BE2C (cell line): ENCODE measurements around the gene ABCC5.
"Not testable (repeated sequence)": the region's sequence is repeated elsewhere in the genome, so short reads cannot be mapped to it uniquely, and the experiment has no call there.

ENCODE experiments used
- DNase-seq: peaks from one replicate; pipeline ENCODE4 v3.0.0-alpha.2; 2020
- H3K27me3 ChIP-seq: fragments of 250-450 bp; sonication (Bioruptor Pico); 2 replicates; pipeline ENCODE4 v1.5.1; 2020; ENCODE audit warnings: mild to moderate bottlenecking
- H3K36me3 ChIP-seq: fragments of 250-450 bp; sonication (Bioruptor Pico); 2 replicates; pipeline ENCODE4 v1.5.1; 2020; ENCODE audit warnings: mild to moderate bottlenecking
- H3K4me1 ChIP-seq: fragments of 250-450 bp; sonication (Bioruptor Pico); 2 replicates; pipeline ENCODE4 v1.5.1; 2020
- H3K4me3 ChIP-seq: 2 replicates; pipeline ENCODE4 v1.5.1; 2011; ENCODE audit warnings: low read depth, low read length
- H3K9me3 ChIP-seq: fragments of 250-450 bp; sonication (Bioruptor Pico); 2 replicates; pipeline ENCODE4 v1.5.1; 2020
- TF ChIP-seq, protein P1 (sequence below): IDR thresholded peaks from 2 replicates; pipeline ENCODE4 v1.5.1; 2012; ENCODE audit warnings: mild to moderate bottlenecking, low read depth, low read length

ABCC5 gene

GRCh38 chr3:183883291-183884096, 134.2 kb downstream of the ABCC5 start:
- no peak for DNase-seq

DNA sequence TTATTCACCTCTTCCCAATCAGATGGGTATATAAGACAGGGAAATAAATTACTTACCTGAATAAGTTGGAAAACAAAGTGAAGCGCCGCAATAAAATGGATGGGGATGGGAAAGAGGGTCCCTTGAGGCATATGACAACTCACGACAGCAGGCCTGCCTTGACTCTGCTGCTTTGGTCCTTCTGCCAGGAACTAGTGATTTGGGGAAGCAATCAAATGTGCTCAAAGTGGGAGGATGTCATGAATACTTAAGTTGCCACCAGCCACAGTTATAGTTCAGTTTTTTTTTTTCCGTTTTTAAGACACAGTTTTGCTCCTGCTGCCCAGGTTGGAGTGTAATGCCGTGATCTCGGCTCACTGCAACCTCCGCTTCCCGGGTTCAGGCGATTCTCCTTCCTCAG, 137.6 kb downstream of the ABCC5 start:
- peaks cover 5% of the 10 kb centered on the region; the same call in 1 of the 2 replicates for H3K4me1 ChIP-seq
- H3K27me3 ChIP-seq = no peaks in the 10 kb centered on the region
- TF ChIP-seq, protein P1, sequence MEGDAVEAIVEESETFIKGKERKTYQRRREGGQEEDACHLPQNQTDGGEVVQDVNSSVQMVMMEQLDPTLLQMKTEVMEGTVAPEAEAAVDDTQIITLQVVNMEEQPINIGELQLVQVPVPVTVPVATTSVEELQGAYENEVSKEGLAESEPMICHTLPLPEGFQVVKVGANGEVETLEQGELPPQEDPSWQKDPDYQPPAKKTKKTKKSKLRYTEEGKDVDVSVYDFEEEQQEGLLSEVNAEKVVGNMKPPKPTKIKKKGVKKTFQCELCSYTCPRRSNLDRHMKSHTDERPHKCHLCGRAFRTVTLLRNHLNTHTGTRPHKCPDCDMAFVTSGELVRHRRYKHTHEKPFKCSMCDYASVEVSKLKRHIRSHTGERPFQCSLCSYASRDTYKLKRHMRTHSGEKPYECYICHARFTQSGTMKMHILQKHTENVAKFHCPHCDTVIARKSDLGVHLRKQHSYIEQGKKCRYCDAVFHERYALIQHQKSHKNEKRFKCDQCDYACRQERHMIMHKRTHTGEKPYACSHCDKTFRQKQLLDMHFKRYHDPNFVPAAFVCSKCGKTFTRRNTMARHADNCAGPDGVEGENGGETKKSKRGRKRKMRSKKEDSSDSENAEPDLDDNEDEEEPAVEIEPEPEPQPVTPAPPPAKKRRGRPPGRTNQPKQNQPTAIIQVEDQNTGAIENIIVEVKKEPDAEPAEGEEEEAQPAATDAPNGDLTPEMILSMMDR = no peak
- no peak for DNase-seq
- no peaks in the 10 kb centered on the region for H3K9me3 ChIP-seq
- H3K36me3 ChIP-seq = peaks cover 19% of the 10 kb centered on the region
- H3K4me3 ChIP-seq = no peak overlapping the region

More at GRCh38 chr3:183883291-183884096, 134.2 kb downstream of the ABCC5 start:
- peaks cover 5% of the 10 kb centered on the region; the same call in 1 of the 2 replicates for H3K4me1 ChIP-seq
- H3K27me3 ChIP-seq = no peaks in the 10 kb centered on the region
- TF ChIP-seq, protein P1 = no peak
- peaks cover 3% of the 10 kb centered on the region; the same call in 1 of the 2 replicates for H3K36me3 ChIP-seq
- H3K4me3 ChIP-seq = peak overlapping the region; percentile 93
- no peaks in the 10 kb centered on the region for H3K9me3 ChIP-seq

DNA sequence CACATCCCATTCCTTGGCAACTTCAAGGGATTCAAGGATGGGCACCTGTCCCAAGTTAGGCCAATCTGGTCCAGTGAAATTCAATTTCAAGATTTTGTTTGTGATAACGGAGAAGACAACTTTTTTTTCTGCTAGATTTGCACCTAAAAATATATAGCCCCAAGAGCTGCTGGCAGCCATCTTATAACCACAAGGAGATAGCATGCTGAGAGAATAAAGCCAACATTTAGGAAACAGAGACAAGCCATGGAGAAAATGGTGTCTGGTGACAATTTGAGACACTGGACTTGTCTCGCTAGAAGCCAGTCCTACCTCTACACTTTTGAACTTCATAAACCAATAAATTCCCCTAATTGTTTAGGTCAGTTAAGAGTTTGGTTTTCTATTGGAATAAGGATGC, 138.4 kb downstream of the ABCC5 start:
- H3K4me1 ChIP-seq = peaks cover 5% of the 10 kb centered on the region; the same call in 1 of the 2 replicates
- H3K36me3 ChIP-seq = peaks cover 22% of the 10 kb centered on the region
- no peak overlapping the region for H3K4me3 ChIP-seq
- H3K27me3 ChIP-seq = no peaks in the 10 kb centered on the region
- H3K9me3 ChIP-seq = no peaks in the 10 kb centered on the region
- no peak for DNase-seq
- TF ChIP-seq, protein P1 = no peak

GRCh38 chr3:183878071-183878470, 139.6 kb downstream of the ABCC5 start:
- DNase-seq = no peak
- Histone ChIP-seq H3K4me3 (no peak overlapping the region), H3K36me3 (peaks cover 22% of the 10 kb centered on the region), H3K27me3 (no peaks in the 10 kb centered on the region), H3K9me3 (no peaks in the 10 kb centered on the region), H3K4me1 (no peaks in the 10 kb centered on the region)
- TF ChIP-seq, protein P1 = no peak

DNA sequence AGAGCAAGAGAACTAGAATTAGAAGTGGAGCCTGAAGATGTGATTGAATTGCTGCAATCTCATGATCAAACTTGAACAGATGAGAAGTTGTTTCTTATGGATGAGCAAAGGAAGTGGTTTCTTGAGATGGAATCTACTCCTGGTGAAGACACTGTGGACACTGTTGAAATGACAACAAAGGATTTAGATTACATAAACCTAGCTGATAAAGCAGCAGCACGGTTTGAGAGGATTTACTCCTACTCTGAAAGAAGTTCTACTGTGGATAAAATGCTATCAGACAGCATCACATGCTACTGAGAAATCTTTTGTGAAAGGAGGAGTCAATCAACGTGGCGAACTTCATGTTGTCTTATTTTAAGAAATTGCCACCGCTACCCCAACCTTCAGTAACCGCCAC, 140.5 kb downstream of the ABCC5 start:
- not testable (repeated sequence) for DNase-seq

GRCh38 chr3:183875411-183875810, 142.3 kb downstream of the ABCC5 start:
- Histone ChIP-seq H3K36me3 (peaks cover 24% of the 10 kb centered on the region), H3K27me3 (no peaks in the 10 kb centered on the region), H3K4me1 (no peaks in the 10 kb centered on the region), H3K9me3 (no peaks in the 10 kb centered on the region), H3K4me3 (no peak overlapping the region)
- TF ChIP-seq, protein P1 = no peak
- DNase-seq = no peak

More for the DNA sequence above, 140.5 kb downstream of the ABCC5 start:
- not testable (repeated sequence) for H3K4me1 ChIP-seq, H3K4me3 ChIP-seq, H3K9me3 ChIP-seq, H3K27me3 ChIP-seq
- H3K36me3 ChIP-seq = peaks cover 22% of the 10 kb centered on the region
